Stimulated activated CD4-positive, alpha-beta T cell treated with anti-CD3 and anti-CD28 coated beads, Interleukin-1b, Interleukin-23, amount 100 ng/mL, for 48 hours (primary cell): Measurements from ENCODE around the gene KRTAP20-2.

Source experiments
- DNase-seq: peaks from one replicate; pipeline ENCODE4 v3.0.0-alpha.2; 2020

KRTAP20-2 gene

DNA sequence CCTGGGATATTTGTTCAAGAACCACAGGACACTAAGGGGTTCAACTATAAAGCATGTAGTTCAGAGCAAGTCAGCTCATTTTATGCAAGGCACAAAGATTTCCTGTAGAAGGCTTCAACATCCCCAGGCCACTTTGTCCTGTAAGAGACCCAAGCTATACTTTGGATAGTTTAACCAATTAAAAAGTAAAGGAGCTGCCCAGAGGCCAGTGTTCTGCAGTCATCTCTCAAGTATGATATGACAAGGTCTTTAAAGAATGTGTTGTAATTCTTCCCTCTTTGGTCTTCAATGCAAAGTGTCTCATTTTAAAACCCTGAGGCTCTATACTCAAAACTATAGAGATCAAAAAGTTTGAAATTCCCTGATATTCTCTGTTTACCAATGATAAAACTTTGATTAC, 41.7 kb downstream of the KRTAP20-2 start:
- no peak for DNase-seq

- DNase-seq = no peak
These were observed 45.6 kb downstream of the KRTAP20-2 start for GRCh38 chr21:30680586-30680985.

DNA sequence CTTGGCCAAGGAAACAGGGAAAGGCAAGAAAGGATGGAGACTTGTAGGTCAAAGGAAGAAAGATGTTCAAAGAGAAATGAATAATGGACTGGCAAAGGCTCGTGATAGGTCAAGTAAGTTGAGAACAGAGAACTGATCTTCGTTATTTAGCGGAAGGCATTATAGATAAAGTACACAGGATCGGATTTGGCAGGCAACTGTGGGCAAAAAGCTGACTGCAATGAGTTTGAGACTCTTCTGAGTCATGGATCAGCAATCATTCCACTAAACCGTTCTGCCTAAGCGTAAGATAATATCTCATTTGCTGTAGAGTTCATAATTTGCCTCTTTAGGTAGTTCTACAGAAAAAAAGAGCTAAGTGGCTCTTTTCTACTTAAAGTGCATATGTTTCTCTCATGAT, 49.5 kb downstream of the KRTAP20-2 start:
- no peak for DNase-seq
